SK-N-SH treated with all-trans-retinoic acid at 6 μM for 48 hours (cell line): Measurements from ENCODE around the gene ACAP2.
"Not testable (repeated sequence)": the region's sequence is repeated elsewhere in the genome, so short reads cannot be mapped to it uniquely, and the experiment has no call there.

ENCODE experiments used
- ATAC-seq: fragments of 200-7000 bp; cut with Tn5 transposase; 3 replicates; pipeline ENCODE4 v1.9.1; 2020; ENCODE audit warnings: mild to moderate bottlenecking, moderate library complexity
- ARNTL ChIP-seq: fragments of 450-650 bp; formaldehyde crosslinking; IDR thresholded peaks from 2 replicates; pipeline ENCODE4 v1.5.0; 2020; ENCODE audit warnings: low read depth, mild to moderate bottlenecking, moderate library complexity, borderline replicate concordance
- CSDC2 ChIP-seq: fragments of 250-450 bp; sonication (Bioruptor Pico); IDR thresholded peaks from 2 replicates; pipeline ENCODE4 v1.5.0; 2020; ENCODE audit warnings: mild to moderate bottlenecking, moderate library complexity
- CSRNP3 ChIP-seq: fragments of 250-450 bp; sonication (Bioruptor Pico); IDR thresholded peaks from 2 replicates; pipeline ENCODE4 v1.5.1; 2021; ENCODE audit warnings: mild to moderate bottlenecking, moderate library complexity
- ESRRG ChIP-seq: fragments of 250-450 bp; sonication (Bioruptor Pico); IDR thresholded peaks from 2 replicates; pipeline ENCODE4 v1.6.1; 2021; ENCODE audit warnings: mild to moderate bottlenecking
- RARB ChIP-seq: fragments of 250-450 bp; sonication (Bioruptor Pico); IDR thresholded peaks from 2 replicates; pipeline ENCODE4 v1.8.0; 2021; ENCODE audit warnings: mild to moderate bottlenecking, moderate library complexity
- SNAI2 ChIP-seq: fragments of 250-450 bp; sonication (Bioruptor Pico); IDR thresholded peaks from 2 replicates; pipeline ENCODE4 v1.5.0; 2020; ENCODE audit warnings: mild to moderate bottlenecking, moderate library complexity
- TOX ChIP-seq: fragments of 250-450 bp; sonication (Bioruptor Pico); IDR thresholded peaks from 2 replicates; pipeline ENCODE4 v1.8.0; 2021; ENCODE audit warnings: mild to moderate bottlenecking, moderate library complexity, borderline replicate concordance
- TSHZ2 ChIP-seq: fragments of 250-450 bp; sonication (Bioruptor Pico); IDR thresholded peaks from 2 replicates; pipeline ENCODE4 v1.5.0; 2020; ENCODE audit warnings: mild to moderate bottlenecking, moderate library complexity
- ZC3H10 ChIP-seq: fragments of 250-450 bp; sonication (Bioruptor Pico); IDR thresholded peaks from 2 replicates; pipeline ENCODE4 v1.5.1; 2021; ENCODE audit warnings: mild to moderate bottlenecking, moderate library complexity
- ZFP3 ChIP-seq: fragments of 250-450 bp; sonication (Bioruptor Pico); IDR thresholded peaks from 2 replicates; pipeline ENCODE4 v1.5.0; 2020; ENCODE audit warnings: mild to moderate bottlenecking, moderate library complexity
- ZFP30 ChIP-seq: fragments of 450-650 bp; formaldehyde crosslinking; IDR thresholded peaks from 2 replicates; pipeline ENCODE4 v1.5.0; 2022; ENCODE audit warnings: mild to moderate bottlenecking, moderate library complexity
- ZNF565 ChIP-seq: fragments of 450-650 bp; formaldehyde crosslinking; conservative IDR thresholded peaks from 2 replicates; pipeline ENCODE4 v1.5.0; 2020; ENCODE audit warnings: low read depth, mild to moderate bottlenecking, moderate library complexity
- ZNF8 ChIP-seq: fragments of 450-650 bp; formaldehyde crosslinking; IDR thresholded peaks from 2 replicates; pipeline ENCODE4 v1.5.0; 2020; ENCODE audit warnings: mild to moderate bottlenecking, moderate library complexity
- TF ChIP-seq, protein P1 (sequence below): fragments of 250-450 bp; sonication (Bioruptor Pico); IDR thresholded peaks from 2 replicates; pipeline ENCODE4 v1.8.0; 2020; ENCODE audit warnings: mild to moderate bottlenecking, moderate library complexity, borderline replicate concordance

The ACAP2 gene

DNA sequence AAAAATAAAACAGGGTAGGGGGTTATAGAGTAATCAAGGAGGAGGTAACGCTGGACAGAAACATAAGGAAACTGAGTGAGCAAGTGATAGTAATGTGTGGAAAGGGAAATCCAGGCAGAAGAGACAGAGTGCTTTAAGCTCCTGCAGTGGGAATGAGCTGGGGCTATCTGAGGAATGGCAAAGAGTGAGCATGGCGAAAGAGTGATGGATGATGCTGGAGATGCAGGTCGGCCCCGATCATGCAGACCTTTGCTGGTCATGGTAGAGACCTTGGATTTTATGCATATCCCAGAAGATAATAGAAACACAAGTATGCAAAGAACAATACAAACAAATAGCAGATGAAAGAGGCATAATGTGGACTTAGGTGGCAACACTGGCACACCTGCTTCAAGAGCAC is 26.0 kb upstream of the ACAP2 start (continued):
- TF ChIP-seq ESRRG (CRISPR knock-in tag): no peak

GRCh38 chr3:195468391-195468776 is 25.6 kb upstream of the ACAP2 start:
- TF ChIP-seq CSDC2 (CRISPR knock-in tag) (no peak), ZC3H10 (CRISPR knock-in tag) (no peak), ARNTL (CRISPR knock-in tag) (no peak), ZNF565 (CRISPR knock-in tag) (no peak), SNAI2 (CRISPR knock-in tag) (no peak), TSHZ2 (CRISPR knock-in tag) (no peak), RARB (no peak), ZFP30 (CRISPR knock-in tag) (no peak), CSRNP3 (CRISPR knock-in tag) (no peak), ZNF8 (no peak)
- TF ChIP-seq, protein P1, sequence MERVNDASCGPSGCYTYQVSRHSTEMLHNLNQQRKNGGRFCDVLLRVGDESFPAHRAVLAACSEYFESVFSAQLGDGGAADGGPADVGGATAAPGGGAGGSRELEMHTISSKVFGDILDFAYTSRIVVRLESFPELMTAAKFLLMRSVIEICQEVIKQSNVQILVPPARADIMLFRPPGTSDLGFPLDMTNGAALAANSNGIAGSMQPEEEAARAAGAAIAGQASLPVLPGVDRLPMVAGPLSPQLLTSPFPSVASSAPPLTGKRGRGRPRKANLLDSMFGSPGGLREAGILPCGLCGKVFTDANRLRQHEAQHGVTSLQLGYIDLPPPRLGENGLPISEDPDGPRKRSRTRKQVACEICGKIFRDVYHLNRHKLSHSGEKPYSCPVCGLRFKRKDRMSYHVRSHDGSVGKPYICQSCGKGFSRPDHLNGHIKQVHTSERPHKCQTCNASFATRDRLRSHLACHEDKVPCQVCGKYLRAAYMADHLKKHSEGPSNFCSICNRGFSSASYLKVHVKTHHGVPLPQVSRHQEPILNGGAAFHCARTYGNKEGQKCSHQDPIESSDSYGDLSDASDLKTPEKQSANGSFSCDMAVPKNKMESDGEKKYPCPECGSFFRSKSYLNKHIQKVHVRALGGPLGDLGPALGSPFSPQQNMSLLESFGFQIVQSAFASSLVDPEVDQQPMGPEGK (CRISPR knock-in tag): no peak
- ATAC-seq: no peak

DNA sequence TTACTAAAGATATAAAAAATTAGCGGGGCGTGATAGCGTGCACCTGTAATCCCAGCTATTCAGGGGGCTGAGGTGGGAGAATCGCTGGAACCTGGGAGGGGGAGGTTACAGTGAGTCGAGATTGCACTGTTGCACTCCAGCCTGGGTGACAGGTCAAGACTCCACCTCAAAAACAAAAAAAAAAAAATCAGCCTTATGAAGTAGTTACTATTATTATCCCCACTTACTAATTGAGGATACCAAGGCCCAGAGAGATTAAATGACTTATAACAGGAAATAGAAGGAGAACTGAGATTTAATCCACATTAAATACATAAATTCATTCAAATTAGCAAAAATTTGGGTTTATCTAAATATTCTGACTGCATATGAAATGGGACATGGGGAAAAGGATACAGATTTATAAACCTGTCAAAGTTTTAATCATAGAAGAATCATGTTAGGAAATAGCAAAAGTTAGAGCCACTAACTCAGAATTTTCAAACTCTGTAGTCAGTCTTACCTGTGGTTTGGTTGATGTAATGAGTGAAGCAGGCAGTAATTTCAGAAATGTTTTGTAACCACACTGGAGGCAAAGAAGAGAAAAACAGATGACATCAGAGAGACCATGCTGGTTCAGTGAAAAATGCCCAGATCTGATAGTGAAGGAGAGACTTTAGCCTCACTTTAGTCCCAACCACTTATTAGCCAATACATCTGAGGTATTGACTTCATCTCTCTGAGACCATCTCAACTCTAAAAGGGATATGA is 25.0 kb upstream of the ACAP2 start:
- no peak; the same call in 2 of the 3 replicates for ATAC-seq
- TF ChIP-seq TSHZ2 (CRISPR knock-in tag) (no peak), ZFP3 (CRISPR knock-in tag) (no peak)

- no peak for ATAC-seq
- TF ChIP-seq CSRNP3 (CRISPR knock-in tag): no peak
- TF ChIP-seq ZC3H10 (CRISPR knock-in tag): no peak
- TF ChIP-seq TOX (CRISPR knock-in tag): no peak
Measured at GRCh38 chr3:195466251-195466650, 23.4 kb upstream of the ACAP2 start.

DNA sequence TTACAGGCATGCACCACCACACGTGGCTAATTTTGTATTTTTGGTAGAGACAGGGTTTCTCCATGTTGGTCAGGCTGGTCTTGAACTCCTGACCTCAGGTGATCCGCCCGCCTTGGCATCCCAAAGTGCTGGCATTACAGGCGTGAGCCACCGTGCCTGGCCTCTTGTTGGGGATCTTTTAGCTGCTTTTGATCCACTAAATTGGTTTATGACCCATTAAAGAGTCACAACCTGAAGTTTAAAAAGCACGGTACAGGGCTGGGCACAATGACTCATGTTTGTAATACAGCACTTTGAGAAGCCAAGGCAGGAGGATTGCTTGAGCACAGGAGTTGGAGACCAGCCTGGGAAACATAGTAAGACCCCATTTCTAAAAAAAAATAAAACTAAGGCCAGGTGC is 20.1 kb upstream of the ACAP2 start:
- ATAC-seq: not testable (repeated sequence)
